IPS-NIHi7 (cell line): ENCODE measurements around the gene PMAIP1.
"Not testable (repeated sequence)": the region's sequence is repeated elsewhere in the genome, so short reads cannot be mapped to it uniquely, and the experiment has no call there.

Experiments
- DNase-seq: peaks from one replicate; pipeline ENCODE4 v3.0.0; 2012; ENCODE audit warnings: mixed read lengths; ENCODE audit errors: extremely low spot score

Gene PMAIP1

GRCh38 chr18:59884351-59884750 is 15.4 kb upstream of the PMAIP1 start:
- no peak for DNase-seq

DNA sequence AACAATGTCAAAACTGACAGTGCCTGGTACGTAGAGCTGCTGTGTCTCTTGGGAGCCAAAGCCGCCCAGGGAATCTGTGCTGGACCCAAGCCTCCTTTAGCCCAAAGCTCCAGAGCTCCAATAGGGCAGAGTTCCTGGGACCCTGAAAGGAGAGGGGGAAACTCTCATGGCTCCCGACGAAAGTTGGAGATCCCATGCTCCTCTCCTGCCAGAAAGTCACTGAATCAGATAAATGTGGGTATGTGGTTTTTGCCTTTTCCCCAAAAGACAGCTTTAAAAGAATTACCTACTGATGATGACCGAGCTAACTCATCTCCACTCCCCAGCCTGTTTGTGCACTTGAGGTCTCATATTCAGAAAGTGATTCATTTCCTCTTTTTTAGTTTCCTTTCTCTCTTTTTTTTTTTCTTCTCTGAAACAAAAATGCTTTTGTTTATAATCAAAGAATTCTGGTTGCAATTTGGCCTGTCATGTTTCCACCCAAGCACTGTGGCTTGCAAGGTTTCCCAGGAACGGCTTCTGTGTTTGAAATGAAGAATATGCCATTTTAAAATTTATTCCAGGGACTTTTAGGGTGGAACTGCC is 14.1 kb upstream of the PMAIP1 start:
- no peak for DNase-seq

GRCh38 chr18:59886399-59886798 is 13.4 kb upstream of the PMAIP1 start:
- not testable (repeated sequence) for DNase-seq

DNA sequence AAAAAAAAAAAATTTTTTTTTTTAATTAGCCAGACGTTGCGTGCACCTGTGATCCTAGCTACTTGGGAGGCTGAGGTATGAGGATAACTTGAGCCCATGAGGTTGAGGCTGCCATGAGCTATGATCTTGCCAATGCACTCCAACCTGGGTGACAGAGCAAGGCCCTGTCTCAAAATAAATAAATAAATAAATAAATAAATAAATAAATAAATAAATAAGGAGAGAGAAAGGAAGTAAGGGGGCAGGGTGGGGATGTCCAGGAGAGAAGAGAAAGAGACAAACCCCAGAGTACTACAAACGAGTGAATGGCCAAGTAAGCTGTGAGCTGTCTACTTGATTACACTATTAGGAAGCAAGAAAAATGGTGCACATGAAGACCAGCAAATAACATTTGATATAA is 7.7 kb upstream of the PMAIP1 start:
- no peak for DNase-seq

DNA sequence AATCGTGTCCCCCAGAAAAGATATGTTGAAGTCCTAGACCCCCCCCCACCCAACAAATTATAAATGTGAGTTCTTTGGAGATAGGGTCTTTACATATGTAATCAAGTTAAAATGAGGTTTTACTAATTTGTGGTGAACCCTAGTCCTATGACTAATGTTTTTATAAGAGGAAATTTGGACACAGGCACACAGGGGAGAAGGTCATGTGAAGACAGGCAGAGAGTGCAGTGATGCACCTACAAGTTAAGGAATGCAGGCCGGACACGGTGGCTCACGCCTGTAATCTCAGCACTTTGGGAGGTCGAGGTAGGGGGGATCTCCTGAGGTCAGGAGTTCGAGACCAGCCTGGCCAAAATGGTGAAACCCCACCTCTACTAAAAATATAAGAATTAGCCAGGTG is 5.8 kb upstream of the PMAIP1 start:
- no peak for DNase-seq

- peak; percentile 22 for DNase-seq
Observed at GRCh38 chr18:59897321-59897954, 2.4 kb upstream of the PMAIP1 start.

DNA sequence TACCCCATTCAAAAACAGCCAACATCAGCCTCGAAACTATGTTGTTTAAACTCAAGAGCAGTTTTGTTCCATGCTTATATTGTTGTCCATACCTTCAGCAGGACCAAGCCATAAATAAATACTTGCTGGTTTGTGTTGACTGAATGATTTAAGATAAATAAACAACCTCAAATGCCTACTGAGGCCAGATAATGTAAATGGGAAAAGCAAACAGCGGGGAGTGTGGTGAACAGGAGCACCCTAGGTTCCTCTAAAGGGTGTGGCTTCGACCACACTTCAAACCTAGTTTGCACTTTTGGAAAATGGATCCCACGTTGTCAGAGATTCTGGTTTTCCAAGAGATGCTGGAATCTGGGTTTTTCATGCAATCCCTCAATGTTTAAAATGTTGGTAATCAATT is 1.7 kb upstream of the PMAIP1 start:
- no peak for DNase-seq

DNA sequence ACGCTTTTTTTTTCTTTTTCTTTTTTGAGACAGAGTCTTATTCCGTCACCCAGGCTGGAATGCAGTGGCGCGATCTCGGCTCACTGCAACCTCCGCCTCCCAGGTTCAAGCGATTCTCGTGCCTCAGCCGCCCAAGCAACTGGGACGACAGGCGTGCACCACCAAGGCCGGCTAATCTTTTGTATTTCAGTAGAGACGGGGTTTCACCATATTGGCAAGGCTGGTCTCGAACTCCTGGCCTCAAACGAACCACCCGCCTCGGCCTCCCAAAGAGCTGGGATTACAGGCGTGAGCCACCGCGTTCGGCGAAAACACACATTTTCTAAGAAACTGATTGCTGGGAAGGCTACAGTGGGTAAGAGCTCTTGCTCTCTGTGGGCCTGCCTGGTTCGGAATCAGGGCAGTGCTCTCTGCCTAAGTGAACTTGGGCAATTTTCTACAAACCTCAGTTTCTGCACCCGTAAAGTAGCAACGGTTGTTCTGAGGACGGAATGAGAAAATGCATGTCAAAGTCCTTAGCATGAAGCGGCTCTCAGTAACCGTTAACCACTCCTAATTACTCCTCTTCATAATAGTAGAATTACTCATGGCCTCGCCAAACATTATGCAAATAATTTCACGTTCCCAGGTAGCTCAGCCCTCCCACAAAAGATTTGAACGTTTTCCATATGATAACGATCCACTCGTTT is 1.0 kb upstream of the PMAIP1 start:
- no peak for DNase-seq

- peak; percentile 38 for DNase-seq
Observed at GRCh38 chr18:59900222-59901128, 679 bp downstream of the PMAIP1 start.

- no peak for DNase-seq
Observed at GRCh38 chr18:59902131-59902992, 2.6 kb downstream of the PMAIP1 start.

DNA sequence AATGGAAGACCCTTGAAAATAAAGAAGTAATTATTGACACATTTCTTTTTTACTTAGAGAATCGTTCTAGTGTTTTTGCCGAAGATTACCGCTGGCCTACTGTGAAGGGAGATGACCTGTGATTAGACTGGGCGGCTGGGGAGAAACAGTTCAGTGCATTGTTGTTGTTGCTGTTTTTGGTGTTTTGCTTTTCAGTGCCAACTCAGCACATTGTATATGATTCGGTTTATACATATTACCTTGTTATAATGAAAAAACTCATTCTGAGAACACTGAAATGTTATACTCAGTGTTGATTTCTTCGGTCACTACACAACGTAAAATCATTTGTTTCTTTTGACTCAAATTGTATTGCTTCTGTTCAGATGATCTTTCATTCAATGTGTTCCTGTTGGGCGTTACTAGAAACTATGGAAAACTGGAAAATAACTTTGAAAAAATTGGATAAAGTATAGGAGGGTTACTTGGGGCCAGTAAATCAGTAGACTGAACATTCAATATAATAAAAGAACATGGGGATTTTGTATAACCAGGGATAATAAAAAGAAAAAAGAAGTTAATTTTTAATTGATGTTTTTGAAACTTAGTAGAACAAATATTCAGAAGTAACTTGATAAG is 3.3 kb downstream of the PMAIP1 start:
- no peak for DNase-seq

DNA sequence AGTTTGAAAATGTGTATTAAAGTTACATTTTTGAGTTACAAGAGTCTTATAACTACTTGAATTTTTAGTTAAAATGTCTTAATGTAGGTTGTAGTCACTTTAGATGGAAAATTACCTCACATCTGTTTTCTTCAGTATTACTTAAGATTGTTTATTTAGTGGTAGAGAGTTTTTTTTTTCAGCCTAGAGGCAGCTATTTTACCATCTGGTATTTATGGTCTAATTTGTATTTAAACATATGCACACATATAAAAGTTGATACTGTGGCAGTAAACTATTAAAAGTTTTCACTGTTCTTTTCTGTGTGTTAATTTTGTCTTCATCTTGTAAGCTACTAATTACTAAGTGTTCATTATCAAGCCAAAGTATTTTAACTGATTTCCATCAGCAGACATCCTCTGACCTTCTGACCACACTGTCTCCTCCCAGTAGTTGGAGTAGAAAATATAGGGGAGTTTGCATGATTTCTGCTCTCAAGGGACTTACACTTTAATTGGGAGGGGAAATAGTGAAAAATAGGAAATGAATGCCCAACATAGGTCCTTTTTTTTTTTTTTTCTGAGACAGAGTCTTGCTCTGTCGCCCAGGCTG is 4.3 kb downstream of the PMAIP1 start:
- no peak for DNase-seq

DNA sequence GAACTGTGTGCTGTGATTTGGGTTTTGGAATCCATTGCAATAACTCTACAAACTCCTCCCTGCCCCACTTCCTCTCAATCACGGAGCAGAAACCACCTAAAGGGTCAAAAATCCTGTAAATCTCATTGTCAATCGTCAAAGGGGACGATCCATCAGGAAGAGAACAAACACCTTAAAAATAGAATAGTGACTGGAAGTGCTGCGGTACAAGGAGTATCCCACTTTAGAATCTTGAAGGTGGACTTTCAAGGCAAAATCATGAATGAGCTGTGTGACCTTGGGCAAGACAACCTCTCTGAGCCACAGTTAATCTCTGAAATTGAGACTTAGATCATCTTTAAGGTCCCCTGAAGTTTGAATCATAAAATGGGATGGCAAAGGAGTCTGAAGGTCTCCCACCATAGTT is 5.9 kb downstream of the PMAIP1 start:
- no peak for DNase-seq

DNA sequence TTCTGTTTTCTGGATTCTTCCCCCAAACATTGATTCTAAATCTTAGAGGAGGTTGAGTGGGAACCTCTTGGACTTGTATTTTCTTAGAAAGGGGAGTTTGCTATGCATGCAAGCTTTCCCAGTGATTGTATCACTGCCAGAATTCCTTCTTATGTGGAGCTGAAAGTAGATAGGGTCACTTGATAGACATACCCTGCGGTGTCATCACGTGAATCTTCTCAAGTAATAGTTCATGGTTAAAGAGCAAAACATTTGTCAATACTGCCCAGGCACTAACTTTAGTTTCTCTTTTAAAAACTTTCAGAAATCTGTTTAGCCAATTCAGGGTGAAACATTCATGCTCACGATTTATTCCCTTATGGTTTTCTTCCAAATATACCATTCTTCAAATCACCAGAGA is 6.4 kb downstream of the PMAIP1 start:
- no peak for DNase-seq

GRCh38 chr18:59907172-59907571 is 7.4 kb downstream of the PMAIP1 start:
- no peak for DNase-seq

- no peak for DNase-seq
Observed at GRCh38 chr18:59907660-59908059, 7.9 kb downstream of the PMAIP1 start.

GRCh38 chr18:59908799-59909198 is 9.0 kb downstream of the PMAIP1 start:
- DNase-seq, result no peak

GRCh38 chr18:59909289-59910036 is 9.7 kb downstream of the PMAIP1 start:
- no peak for DNase-seq

- no peak for DNase-seq
Observed at GRCh38 chr18:59910967-59911366, 11.2 kb downstream of the PMAIP1 start.

DNA sequence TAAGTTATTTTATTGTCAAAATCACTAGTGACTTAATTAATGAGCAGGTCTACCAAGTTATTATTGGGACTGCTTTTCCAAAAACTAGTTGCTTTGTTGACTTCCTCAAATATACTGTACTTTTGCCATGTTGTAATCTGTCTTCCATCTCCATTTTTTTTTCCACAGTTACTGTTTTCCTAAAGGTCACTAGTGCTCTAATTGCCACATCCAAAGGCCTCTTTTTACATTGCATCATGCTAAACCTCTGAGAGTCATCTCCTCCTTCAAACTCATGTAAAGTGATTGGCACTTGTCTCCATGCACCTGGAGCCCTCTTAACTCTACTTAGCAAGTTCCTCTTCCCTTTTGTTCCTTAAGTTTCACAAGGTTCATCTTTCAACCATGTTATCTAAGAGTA is 11.8 kb downstream of the PMAIP1 start:
- DNase-seq, result no peak
